DND-41 (cell line): Measurements from ENCODE around the gene PIP4K2A.
"Not testable (repeated sequence)": the region's sequence is repeated elsewhere in the genome, so short reads cannot be mapped to it uniquely, and the experiment has no call there.

Experiments used
- EZH2 ChIP-seq: IDR thresholded peaks from 3 replicates; pipeline ENCODE4 v1.6.1; 2012; ENCODE audit warnings: borderline replicate concordance, low read depth, mild to moderate bottlenecking, moderate library complexity, low read length, inconsistent platforms; ENCODE audit not compliant: severe bottlenecking
- TF ChIP-seq, protein P1 (sequence below): IDR thresholded peaks from 2 replicates; pipeline ENCODE4 v1.5.1; 2012; ENCODE audit warnings: borderline replicate concordance, low read length, moderate library complexity, mild to moderate bottlenecking; ENCODE audit not compliant: poor library complexity, severe bottlenecking; ENCODE audit errors: extremely low read depth

DNA sequence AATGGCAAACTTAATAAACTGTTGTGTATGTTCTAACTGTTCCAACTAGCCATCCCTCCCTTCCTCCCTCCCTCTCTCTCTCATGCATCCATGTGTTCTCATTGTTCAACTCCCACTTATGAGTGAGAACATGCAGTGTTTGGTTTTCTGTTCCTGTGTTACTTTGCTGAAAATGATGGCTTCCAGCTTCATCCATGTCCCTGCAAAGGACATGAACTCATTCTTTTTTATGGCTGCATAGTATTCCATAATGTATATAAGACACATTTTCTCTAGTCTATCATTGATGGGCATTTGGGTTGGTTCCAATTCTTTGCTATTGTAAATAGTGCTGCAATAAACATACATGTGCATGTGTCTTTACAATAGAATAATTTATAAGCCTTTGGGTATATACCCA lies 193.7 kb downstream of the PIP4K2A start:
- TF ChIP-seq, protein P1, sequence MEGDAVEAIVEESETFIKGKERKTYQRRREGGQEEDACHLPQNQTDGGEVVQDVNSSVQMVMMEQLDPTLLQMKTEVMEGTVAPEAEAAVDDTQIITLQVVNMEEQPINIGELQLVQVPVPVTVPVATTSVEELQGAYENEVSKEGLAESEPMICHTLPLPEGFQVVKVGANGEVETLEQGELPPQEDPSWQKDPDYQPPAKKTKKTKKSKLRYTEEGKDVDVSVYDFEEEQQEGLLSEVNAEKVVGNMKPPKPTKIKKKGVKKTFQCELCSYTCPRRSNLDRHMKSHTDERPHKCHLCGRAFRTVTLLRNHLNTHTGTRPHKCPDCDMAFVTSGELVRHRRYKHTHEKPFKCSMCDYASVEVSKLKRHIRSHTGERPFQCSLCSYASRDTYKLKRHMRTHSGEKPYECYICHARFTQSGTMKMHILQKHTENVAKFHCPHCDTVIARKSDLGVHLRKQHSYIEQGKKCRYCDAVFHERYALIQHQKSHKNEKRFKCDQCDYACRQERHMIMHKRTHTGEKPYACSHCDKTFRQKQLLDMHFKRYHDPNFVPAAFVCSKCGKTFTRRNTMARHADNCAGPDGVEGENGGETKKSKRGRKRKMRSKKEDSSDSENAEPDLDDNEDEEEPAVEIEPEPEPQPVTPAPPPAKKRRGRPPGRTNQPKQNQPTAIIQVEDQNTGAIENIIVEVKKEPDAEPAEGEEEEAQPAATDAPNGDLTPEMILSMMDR = not testable (repeated sequence)
- not testable (repeated sequence) for TF ChIP-seq EZH2
